MV-4-11 (cell line): ENCODE results near the gene RNF115.
"Not testable (repeated sequence)": the region's sequence is repeated elsewhere in the genome, so short reads cannot be mapped to it uniquely, and the experiment has no call there.

Experiments
- DNase-seq: peaks from one replicate; lab custom pipeline; 2025; lab: John Stamatoyannopoulos, UW

RNF115 gene

GRCh38 chr1:145730467-145730866 is 93.4 kb downstream of the RNF115 start:
- no peak for DNase-seq

GRCh38 chr1:145729666-145730436 is 94.0 kb downstream of the RNF115 start:
- no peak for DNase-seq

- DNase-seq = no peak
Observed at GRCh38 chr1:145729196-145729595, 94.7 kb downstream of the RNF115 start.

GRCh38 chr1:145726193-145726592 is 97.7 kb downstream of the RNF115 start:
- not testable (repeated sequence) for DNase-seq

GRCh38 chr1:145720878-145721671 is 102.8 kb downstream of the RNF115 start:
- no peak for DNase-seq

GRCh38 chr1:145720556-145720877 is 103.4 kb downstream of the RNF115 start:
- DNase-seq = no peak

- peak; percentile 4 for DNase-seq
Observed at GRCh38 chr1:145719230-145720079, 104.4 kb downstream of the RNF115 start, which contains the start of gene CD160. CD160 (plus strand) TSS chr1:145719499; CDS start chr1:145728328, 8,829 bp downstream.

- DNase-seq = not testable (repeated sequence)
Observed at GRCh38 chr1:145718465-145718864, 105.4 kb downstream of the RNF115 start.

- no peak for DNase-seq
Observed at GRCh38 chr1:145717833-145718232, 106.1 kb downstream of the RNF115 start.

- DNase-seq = peak; percentile 78
Observed at GRCh38 chr1:145716641-145717345, 107.1 kb downstream of the RNF115 start.

GRCh38 chr1:145714524-145715111 is 109.3 kb downstream of the RNF115 start:
- DNase-seq = no peak

GRCh38 chr1:145711213-145711651 is 112.7 kb downstream of the RNF115 start:
- no peak for DNase-seq

- no peak for DNase-seq
Observed at GRCh38 chr1:145710291-145711027, 113.4 kb downstream of the RNF115 start.

GRCh38 chr1:145708063-145708462 is 115.8 kb downstream of the RNF115 start:
- no peak for DNase-seq

GRCh38 chr1:145707183-145707867 is 116.6 kb downstream of the RNF115 start, which contains the start of gene PDZK1:
PDZK1 (minus strand) TSS chr1:145707368; CDS start chr1:145688021, 19,347 bp downstream.
- DNase-seq = no peak

- no peak for DNase-seq
Observed at GRCh38 chr1:145706086-145706664, 117.7 kb downstream of the RNF115 start.

- DNase-seq = no peak
Observed at GRCh38 chr1:145705622-145706021, 118.3 kb downstream of the RNF115 start.

- DNase-seq = no peak
Observed at GRCh38 chr1:145702826-145703225, 121.1 kb downstream of the RNF115 start.

- no peak for DNase-seq
Observed at GRCh38 chr1:145702052-145702451, 121.8 kb downstream of the RNF115 start.
